GM23338 (cell line): ENCODE results near the gene GPSM1.

Source experiments
- CREB1 ChIP-seq: fragments of 250-450 bp; sonication (Bioruptor Pico); IDR thresholded peaks from 2 replicates; pipeline ENCODE4 v1.5.0; 2020; ENCODE audit warnings: low read depth, mild to moderate bottlenecking, moderate library complexity
- CTCF ChIP-seq, 2 experiments: fragments of 200-600 bp in 1 of 2; sonication (generic) in 1 of 2; conservative IDR thresholded peaks; 2 replicates each; pipeline versions ENCODE4 v1.5.1 to v1.6.1; 2016 to 2017; ENCODE audit warnings: antibody characterized with exemption in 2 of 2, low read depth in 2 of 2, mild to moderate bottlenecking in 2 of 2, moderate library complexity in 1 of 2
- ETS1 ChIP-seq: IDR thresholded peaks from 2 replicates; pipeline ENCODE4 v1.6.1; 2016; ENCODE audit warnings: antibody characterized with exemption
- EZH2 ChIP-seq: fragments of 200-600 bp; sonication (generic); IDR thresholded peaks from one replicate; pipeline ENCODE4 v1.8.0; 2017; ENCODE audit warnings: antibody characterized with exemption, mild to moderate bottlenecking, low read depth; ENCODE audit not compliant: unreplicated experiment
- EZH2phosphoT487 ChIP-seq: fragments of 200-600 bp; sonication (generic); IDR thresholded peaks from one replicate; pipeline ENCODE4 v1.8.1; 2018; ENCODE audit warnings: antibody characterized with exemption; ENCODE audit not compliant: unreplicated experiment
- JUNB ChIP-seq: IDR thresholded peaks from one replicate; pipeline ENCODE4 v1.6.1; 2016; ENCODE audit warnings: antibody characterized with exemption; ENCODE audit not compliant: unreplicated experiment
- NANOG ChIP-seq: IDR thresholded peaks from 2 replicates; pipeline ENCODE4 v1.6.1; 2016; ENCODE audit warnings: antibody characterized with exemption, borderline replicate concordance
- POLR2AphosphoS5 ChIP-seq: IDR thresholded peaks from 2 replicates; pipeline ENCODE4 v1.6.1; 2016; ENCODE audit warnings: antibody characterized with exemption, low read depth
- STAT1 ChIP-seq: IDR thresholded peaks from one replicate; pipeline ENCODE4 v1.6.1; 2016; ENCODE audit warnings: antibody characterized with exemption; ENCODE audit not compliant: unreplicated experiment
- ZNF114 ChIP-seq: fragments of 250-450 bp; sonication (Bioruptor Pico); IDR thresholded peaks from 2 replicates; pipeline ENCODE4 v1.5.0; 2020; ENCODE audit warnings: mild to moderate bottlenecking, moderate library complexity
- ZNF331 ChIP-seq: fragments of 250-450 bp; sonication (Bioruptor Pico); IDR thresholded peaks from 2 replicates; pipeline ENCODE4 v1.5.0; 2020; ENCODE audit warnings: low read depth, mild to moderate bottlenecking, moderate library complexity
- ZNF462 ChIP-seq: fragments of 250-450 bp; sonication (Bioruptor Pico); IDR thresholded peaks from 2 replicates; pipeline ENCODE4 v1.5.0; 2020; ENCODE audit warnings: mild to moderate bottlenecking, moderate library complexity
- TF ChIP-seq, protein P1 (sequence below): IDR thresholded peaks from one replicate; pipeline ENCODE4 v1.6.1; 2018; ENCODE audit warnings: antibody characterized with exemption; ENCODE audit not compliant: unreplicated experiment

GRCh38 chr9:136317695-136318094, 9.6 kb upstream of the GPSM1 start:
- TF ChIP-seq CREB1 (no peak), CTCF (conservative IDR thresholded peaks at IDR 0.05; ENCODE audit: low read depth in 2 of 2) (no peak), EZH2phosphoT487 (no peak), EZH2 (no peak), POLR2AphosphoS5 (no peak), JUNB (no peak), NANOG (no peak), ETS1 (no peak), STAT1 (no peak), ZNF114 (CRISPR knock-in tag) (no peak), ZNF462 (CRISPR knock-in tag) (no peak), ZNF331 (CRISPR knock-in tag) (no peak)
- TF ChIP-seq, protein P1, sequence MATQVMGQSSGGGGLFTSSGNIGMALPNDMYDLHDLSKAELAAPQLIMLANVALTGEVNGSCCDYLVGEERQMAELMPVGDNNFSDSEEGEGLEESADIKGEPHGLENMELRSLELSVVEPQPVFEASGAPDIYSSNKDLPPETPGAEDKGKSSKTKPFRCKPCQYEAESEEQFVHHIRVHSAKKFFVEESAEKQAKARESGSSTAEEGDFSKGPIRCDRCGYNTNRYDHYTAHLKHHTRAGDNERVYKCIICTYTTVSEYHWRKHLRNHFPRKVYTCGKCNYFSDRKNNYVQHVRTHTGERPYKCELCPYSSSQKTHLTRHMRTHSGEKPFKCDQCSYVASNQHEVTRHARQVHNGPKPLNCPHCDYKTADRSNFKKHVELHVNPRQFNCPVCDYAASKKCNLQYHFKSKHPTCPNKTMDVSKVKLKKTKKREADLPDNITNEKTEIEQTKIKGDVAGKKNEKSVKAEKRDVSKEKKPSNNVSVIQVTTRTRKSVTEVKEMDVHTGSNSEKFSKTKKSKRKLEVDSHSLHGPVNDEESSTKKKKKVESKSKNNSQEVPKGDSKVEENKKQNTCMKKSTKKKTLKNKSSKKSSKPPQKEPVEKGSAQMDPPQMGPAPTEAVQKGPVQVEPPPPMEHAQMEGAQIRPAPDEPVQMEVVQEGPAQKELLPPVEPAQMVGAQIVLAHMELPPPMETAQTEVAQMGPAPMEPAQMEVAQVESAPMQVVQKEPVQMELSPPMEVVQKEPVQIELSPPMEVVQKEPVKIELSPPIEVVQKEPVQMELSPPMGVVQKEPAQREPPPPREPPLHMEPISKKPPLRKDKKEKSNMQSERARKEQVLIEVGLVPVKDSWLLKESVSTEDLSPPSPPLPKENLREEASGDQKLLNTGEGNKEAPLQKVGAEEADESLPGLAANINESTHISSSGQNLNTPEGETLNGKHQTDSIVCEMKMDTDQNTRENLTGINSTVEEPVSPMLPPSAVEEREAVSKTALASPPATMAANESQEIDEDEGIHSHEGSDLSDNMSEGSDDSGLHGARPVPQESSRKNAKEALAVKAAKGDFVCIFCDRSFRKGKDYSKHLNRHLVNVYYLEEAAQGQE, result no peak
